GM18873 (cell line): ENCODE measurements around the gene COPG1.
"Not testable (repeated sequence)": the region's sequence is repeated elsewhere in the genome, so short reads cannot be mapped to it uniquely, and the experiment has no call there.

ENCODE experiments used
- ATAC-seq: cut with Tn5 transposase; IDR thresholded peaks from one replicate; pipeline ENCODE4 v1.9.1; 2021; ENCODE audit warnings: mild to moderate bottlenecking, moderate library complexity, moderate number of reproducible peaks; ENCODE audit not compliant: unreplicated experiment, low FRiP score

The COPG1 gene, protein sequence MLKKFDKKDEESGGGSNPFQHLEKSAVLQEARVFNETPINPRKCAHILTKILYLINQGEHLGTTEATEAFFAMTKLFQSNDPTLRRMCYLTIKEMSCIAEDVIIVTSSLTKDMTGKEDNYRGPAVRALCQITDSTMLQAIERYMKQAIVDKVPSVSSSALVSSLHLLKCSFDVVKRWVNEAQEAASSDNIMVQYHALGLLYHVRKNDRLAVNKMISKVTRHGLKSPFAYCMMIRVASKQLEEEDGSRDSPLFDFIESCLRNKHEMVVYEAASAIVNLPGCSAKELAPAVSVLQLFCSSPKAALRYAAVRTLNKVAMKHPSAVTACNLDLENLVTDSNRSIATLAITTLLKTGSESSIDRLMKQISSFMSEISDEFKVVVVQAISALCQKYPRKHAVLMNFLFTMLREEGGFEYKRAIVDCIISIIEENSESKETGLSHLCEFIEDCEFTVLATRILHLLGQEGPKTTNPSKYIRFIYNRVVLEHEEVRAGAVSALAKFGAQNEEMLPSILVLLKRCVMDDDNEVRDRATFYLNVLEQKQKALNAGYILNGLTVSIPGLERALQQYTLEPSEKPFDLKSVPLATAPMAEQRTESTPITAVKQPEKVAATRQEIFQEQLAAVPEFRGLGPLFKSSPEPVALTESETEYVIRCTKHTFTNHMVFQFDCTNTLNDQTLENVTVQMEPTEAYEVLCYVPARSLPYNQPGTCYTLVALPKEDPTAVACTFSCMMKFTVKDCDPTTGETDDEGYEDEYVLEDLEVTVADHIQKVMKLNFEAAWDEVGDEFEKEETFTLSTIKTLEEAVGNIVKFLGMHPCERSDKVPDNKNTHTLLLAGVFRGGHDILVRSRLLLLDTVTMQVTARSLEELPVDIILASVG

DNA sequence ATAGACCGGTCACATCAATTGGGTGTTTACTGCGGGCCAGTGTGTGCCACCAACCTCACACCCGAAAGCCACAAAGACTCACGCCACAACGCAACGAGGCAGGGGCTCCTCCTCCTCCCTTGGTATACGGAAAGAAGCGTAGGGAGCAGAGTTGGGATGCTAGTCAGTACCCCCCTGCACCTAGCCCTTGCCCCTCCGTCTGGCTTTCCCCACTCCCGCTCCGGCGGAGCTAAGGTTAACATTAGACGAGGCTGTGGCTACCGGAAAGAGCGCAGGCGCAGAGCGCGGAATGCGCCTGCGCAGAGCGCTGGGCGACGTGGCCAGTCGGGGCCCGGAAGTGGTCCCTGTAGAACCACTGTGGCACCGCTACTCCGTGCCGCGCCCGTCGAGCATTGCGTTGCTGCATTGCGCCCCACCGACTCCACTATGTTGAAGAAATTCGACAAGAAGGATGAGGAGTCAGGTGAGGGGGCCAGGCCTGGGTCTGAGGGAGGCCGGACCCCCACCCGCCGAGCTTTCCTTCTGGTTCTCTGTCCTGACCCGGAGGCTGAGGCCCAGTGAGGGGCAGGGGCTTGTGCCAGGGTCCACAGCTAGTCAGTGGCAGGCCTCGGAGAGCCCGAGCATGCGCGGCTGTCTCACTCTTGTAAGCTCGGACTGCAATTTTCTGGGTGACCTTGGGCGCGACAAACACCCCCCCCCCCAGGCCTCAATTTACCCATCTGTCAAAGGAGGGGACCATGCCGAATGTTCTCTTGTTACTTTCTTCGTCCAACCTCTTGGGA lies at the start of gene COPG1:
TSS of gene COPG1 (plus strand) at position 323 of the 782 bp plus-strand sequence. CDS start at position 427, 104 bp downstream.
- ATAC-seq, result peak; percentile 71

DNA sequence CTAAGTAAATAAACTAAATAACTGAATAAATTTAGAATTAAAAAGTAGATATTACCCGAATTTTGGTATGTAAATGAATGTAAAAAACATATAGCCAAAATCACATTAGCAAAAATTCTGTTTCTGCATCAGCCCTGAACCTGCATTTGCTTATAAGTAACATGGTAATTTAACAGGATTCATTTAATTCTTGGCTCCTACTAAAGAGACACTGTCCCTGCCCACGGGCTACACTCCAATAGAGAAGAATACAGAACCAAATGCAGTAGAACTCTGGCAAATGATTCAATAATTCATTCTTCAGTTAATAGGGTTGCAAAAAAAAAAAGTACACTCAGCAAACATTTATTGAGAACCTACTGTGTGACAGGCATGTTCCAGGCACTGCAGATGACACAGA lies 44.9 kb upstream of the COPG1 start:
- no peak for ATAC-seq

DNA sequence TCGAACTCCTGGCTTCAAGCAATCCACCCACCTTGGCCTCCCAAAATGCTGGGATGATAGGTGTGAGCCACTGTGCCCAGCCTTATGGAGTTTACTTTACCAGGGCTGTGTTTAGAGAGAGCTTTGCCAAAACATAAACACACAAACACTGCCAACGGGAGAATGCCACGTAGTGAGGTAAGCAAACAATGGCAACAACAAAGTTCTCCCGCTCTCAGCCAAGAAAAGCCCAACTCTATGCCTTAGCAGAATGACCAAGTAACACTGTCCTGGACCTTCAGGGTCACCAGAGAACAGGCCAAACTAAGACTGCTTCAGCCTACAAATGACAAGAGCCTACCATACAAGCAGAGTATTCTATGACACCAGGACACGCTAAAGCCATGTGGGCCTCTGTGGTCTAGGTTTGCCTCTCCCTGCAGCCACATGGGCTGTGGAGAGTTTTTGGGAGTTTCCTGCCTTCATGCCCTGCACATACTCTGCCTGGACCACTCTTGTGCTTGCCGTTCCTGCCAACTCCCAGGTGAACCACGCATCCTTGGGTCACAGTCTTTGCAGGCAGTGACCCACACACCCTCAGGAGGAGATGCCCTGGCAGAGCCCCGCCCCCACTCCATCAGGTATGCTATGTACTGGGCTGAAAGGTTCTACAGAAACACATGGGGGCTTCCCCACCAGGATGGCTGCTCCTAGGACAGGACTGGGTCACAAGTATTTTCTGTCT lies 44.1 kb upstream of the COPG1 start:
- ATAC-seq, result no peak

GRCh38 chr3:129207479-129207878 lies 41.9 kb upstream of the COPG1 start:
- ATAC-seq, result no peak

DNA sequence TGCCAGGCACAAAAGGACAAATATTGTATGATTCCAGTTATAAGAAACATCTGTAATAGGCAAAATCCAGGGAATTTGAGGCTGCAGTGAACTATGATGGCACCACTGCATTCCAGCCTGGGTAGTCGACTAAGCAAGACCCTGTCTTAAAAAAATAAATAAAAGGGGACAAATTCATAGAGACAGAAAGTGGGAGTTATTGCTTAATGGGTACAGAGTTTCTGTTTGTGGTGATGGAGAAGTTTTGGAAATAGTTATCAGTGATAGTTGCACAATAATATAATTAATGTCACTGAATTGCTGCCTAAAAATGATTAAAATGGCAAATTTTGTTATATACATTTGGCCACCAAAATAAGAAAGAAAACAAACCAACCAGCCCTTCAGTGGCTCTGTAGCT lies 38.1 kb upstream of the COPG1 start:
- ATAC-seq, result no peak

DNA sequence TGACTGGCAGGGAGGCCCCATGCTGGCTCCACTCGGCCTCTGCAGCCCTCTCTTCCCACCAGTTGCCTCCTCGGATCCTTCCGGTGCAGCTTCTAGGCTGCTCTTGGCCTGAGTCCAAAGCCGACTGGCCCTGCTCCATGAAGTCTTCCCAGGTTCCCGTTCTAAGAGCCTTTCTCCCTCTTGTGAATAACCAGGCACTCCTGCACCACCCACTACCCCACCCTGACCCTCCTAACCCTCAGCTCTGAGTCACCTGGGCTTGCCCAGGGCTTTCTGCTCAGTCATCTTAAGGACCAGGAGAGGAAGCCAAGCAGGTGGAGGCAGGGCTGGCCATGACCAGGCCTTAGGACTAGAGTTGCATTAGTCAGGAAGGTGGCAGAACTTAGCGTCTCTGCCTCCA lies 37.6 kb upstream of the COPG1 start:
- no peak for ATAC-seq

DNA sequence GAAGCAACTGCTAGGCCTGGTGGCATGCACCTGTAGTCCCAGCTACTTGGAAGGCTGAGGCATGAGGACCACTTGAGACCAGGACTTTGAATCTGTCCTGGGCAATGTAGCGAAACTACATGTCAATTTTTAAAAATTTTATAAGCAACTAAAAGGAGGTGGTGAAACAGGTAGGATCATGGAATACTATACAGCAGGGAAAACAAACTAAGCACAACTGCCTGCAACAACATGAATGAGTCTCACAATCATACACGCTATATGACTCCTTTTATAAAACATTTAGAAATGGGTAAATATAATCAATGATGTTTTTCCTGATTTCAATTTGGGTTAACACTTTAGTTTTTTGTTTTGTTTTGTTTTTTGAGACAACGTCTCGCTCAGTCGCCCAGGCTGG lies 36.2 kb upstream of the COPG1 start:
- ATAC-seq, result no peak

GRCh38 chr3:129218742-129219141 lies 30.7 kb upstream of the COPG1 start:
- ATAC-seq, result no peak

GRCh38 chr3:129224387-129224786 lies 25.0 kb upstream of the COPG1 start:
- ATAC-seq, result not testable (repeated sequence)

- ATAC-seq, result no peak
Measured at GRCh38 chr3:129224984-129225393, 24.4 kb upstream of the COPG1 start.

DNA sequence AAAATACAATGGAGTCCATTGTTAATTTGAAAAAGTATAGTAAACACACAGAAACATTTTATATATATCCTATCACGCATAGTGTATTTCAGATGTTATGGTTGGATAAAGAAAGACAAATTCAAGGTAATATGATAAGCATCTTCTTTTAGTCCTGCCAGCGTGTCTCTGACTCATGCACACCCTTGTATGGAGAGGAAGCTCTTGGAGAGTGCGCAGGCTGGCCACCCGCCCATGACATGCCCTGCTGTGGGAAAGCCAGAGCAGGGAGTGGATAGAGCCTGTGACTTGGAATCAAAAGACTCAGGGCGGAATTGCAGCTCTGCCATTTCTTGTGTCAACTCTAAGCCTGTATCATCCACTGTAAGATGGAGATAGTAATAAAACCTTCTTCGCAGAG lies 23.0 kb upstream of the COPG1 start:
- ATAC-seq, result no peak

GRCh38 chr3:129228891-129229585 lies 20.4 kb upstream of the COPG1 start:
- ATAC-seq, result no peak

GRCh38 chr3:129230311-129231019 lies 18.9 kb upstream of the COPG1 start:
- ATAC-seq, result no peak

DNA sequence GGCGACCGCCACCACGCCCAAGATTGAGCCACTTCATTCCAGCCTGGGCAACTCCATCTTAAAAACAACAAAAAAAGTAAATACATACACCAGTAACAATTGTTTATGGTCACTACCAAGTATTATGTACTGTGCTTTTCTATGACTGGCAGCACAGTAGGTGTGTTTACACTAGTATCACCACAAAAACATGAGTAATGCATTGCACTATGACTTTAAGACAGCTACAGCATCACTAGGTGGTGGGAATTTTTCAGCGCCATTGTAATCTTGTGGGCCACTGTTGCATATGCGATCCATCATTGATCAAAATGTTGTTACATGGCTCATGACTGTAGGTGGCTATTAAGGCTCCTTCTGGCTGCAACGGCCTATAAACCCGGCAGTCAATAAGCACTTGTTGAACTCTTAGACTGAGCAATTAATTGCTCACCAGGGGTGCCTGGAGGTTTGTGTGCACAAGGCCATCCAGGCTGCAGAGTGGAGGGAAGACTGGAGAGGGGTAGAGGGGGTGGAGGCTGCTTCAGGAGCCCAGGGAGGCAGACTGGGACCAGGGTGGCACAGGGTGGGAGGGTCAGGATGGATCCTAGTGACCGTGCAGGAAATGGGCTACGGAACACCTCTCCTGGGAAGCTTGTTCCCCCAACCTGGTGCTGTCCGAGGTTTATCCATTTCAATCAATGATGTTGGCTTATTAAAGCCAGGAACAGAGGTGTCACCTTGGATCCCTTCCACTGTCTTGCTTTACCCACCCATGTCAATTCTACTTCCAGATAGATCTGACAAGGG lies 17.9 kb upstream of the COPG1 start:
- no peak for ATAC-seq

- peak; percentile 90 for ATAC-seq
Measured at GRCh38 chr3:129233538-129233937, 15.9 kb upstream of the COPG1 start.

GRCh38 chr3:129234441-129234840 lies 15.0 kb upstream of the COPG1 start:
- ATAC-seq, result no peak

DNA sequence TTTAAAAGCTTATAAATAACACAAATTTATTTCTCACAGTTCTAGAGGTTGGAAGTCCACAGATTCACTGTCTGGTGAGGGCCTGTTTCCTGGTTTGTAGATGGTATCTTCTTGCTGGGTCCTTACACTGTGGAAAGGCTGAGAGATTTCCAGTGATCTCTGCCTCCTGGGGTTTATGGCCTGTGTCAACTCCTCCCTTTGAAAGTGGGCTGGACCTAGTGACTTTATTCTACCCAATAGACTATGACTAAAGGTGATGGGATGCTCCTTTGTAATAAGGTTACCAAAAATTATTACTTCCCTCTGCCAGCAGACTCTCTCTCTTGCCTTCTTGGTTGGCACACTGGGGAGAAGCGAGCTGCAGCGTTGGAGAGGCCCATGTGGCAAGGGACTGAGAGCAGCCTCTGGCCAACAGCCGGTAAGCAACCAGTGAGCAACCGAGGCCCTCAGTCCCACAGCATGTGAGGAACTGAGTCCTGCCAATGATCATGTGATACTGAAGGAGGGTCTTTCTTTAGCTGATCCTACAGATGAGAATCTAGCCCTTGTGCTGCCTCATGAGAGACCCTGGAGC lies 14.0 kb upstream of the COPG1 start:
- no peak for ATAC-seq
